ENCODE measurements around the gene C16orf95. TPM values are rescaled to one million over a fixed set of nuclear protein-coding genes. Genes with fewer than 3 reads are reported as not detected.

The C16orf95 gene
- total RNA-seq, 1 experiment from 2014 or later = 5.1 TPM

GRCh38 chr16:87310610-87311009 is 6.6 kb downstream of the C16orf95 start:
- TF ChIP-seq EZH2 (IDR thresholded peaks at IDR 0.05; ENCODE audit: borderline replicate concordance, low read depth, low read length, poor library complexity, severe bottlenecking) (no peak), CTCF (conservative IDR thresholded peaks at IDR 0.05; ENCODE audit: low read depth, low read length) (no peak)
- H3K4me1 ChIP-seq (ENCODE audit: insufficient read depth, low read length, poor library complexity, severe bottlenecking) = no peaks in the 10 kb centered on the region
- no peaks in the 10 kb centered on the region for H3K36me3 ChIP-seq (ENCODE audit: insufficient read depth, low read length, poor library complexity, severe bottlenecking)
- intact Hi-C loops (cut with micrococcal nuclease; ENCODE audit: unreplicated experiment) = no loop called here
- H3K27me3 ChIP-seq (replicated peaks; ENCODE audit: insufficient read depth, low read depth, low read length, poor library complexity) = no peaks in the 10 kb centered on the region
- ChIA-PET POLR2A (ENCODE audit: low non-redundant PET) (no interaction called here), CTCF (no interaction called here)
- BruUV-seq (replicated peaks) = no TSS peak
- no peak for DNase-seq (ENCODE audit: low spot score)
- H3K4me3 ChIP-seq (ENCODE audit: low read depth, low read length, poor library complexity, severe bottlenecking) = no peak overlapping the region
- H3K9me3 ChIP-seq (ENCODE audit: low read depth, low read length, poor library complexity, severe bottlenecking) = peaks cover 3% of the 10 kb centered on the region
- H3K27ac ChIP-seq (ENCODE audit: low read depth, low read length, poor library complexity, severe bottlenecking) = no peak overlapping the region

GRCh38 chr16:87309620-87310525 is 7.3 kb downstream of the C16orf95 start:
- CTCF ChIA-PET = no interaction called here
- Histone ChIP-seq H3K36me3 (ENCODE audit: insufficient read depth, low read length, poor library complexity, severe bottlenecking) (no peaks in the 10 kb centered on the region), H3K27me3 (replicated peaks; ENCODE audit: insufficient read depth, low read depth, low read length, poor library complexity) (no peaks in the 10 kb centered on the region), H3K9me3 (ENCODE audit: low read depth, low read length, poor library complexity, severe bottlenecking) (peaks cover 3% of the 10 kb centered on the region), H3K27ac (ENCODE audit: low read depth, low read length, poor library complexity, severe bottlenecking) (no peak overlapping the region), H3K4me3 (ENCODE audit: low read depth, low read length, poor library complexity, severe bottlenecking) (no peak overlapping the region), H3K4me1 (ENCODE audit: insufficient read depth, low read length, poor library complexity, severe bottlenecking) (no peaks in the 10 kb centered on the region)
- POLR2A ChIA-PET (ENCODE audit: low non-redundant PET) = no interaction called here
- intact Hi-C loops (cut with micrococcal nuclease; ENCODE audit: unreplicated experiment) = no loop called here
- no peak for DNase-seq (ENCODE audit: low spot score)
- BruUV-seq (replicated peaks) = no TSS peak
- TF ChIP-seq CTCF (conservative IDR thresholded peaks at IDR 0.05; ENCODE audit: low read depth, low read length) (no peak), EZH2 (IDR thresholded peaks at IDR 0.05; ENCODE audit: borderline replicate concordance, low read depth, low read length, poor library complexity, severe bottlenecking) (no peak)

- POLR2A ChIA-PET (ENCODE audit: low non-redundant PET) = no interaction called here
- Histone ChIP-seq H3K4me1 (ENCODE audit: insufficient read depth, low read length, poor library complexity, severe bottlenecking) (no peaks in the 10 kb centered on the region), H3K4me3 (ENCODE audit: low read depth, low read length, poor library complexity, severe bottlenecking) (no peak overlapping the region), H3K27ac (ENCODE audit: low read depth, low read length, poor library complexity, severe bottlenecking) (no peak overlapping the region), H3K27me3 (replicated peaks; ENCODE audit: insufficient read depth, low read depth, low read length, poor library complexity) (no peaks in the 10 kb centered on the region), H3K9me3 (ENCODE audit: low read depth, low read length, poor library complexity, severe bottlenecking) (peaks cover 3% of the 10 kb centered on the region), H3K36me3 (ENCODE audit: insufficient read depth, low read length, poor library complexity, severe bottlenecking) (no peaks in the 10 kb centered on the region)
- CTCF ChIA-PET = no interaction called here
- intact Hi-C loops (cut with micrococcal nuclease; ENCODE audit: unreplicated experiment) = no loop called here
- no TSS peak for BruUV-seq (replicated peaks)
- TF ChIP-seq CTCF (conservative IDR thresholded peaks at IDR 0.05; ENCODE audit: low read depth, low read length) (no peak), EZH2 (IDR thresholded peaks at IDR 0.05; ENCODE audit: borderline replicate concordance, low read depth, low read length, poor library complexity, severe bottlenecking) (no peak)
- no peak for DNase-seq (ENCODE audit: low spot score)
Measured at GRCh38 chr16:87308826-87309225, 8.4 kb downstream of the C16orf95 start.

All from A673 (cell line).